Measurements from ENCODE around the gene ACOXL.

The ACOXL gene

GRCh38 chr2:110909501-110909900 lies 177.1 kb downstream of the ACOXL start:
- TF ChIP-seq EZH2phosphoT487 (IDR thresholded peaks at IDR 0.05; ENCODE audit: borderline replicate concordance, low read length) (no peak), CTCF (IDR thresholded peaks at IDR 0.05; ENCODE audit: low read depth, low read length, poor library complexity, severe bottlenecking) (no peak)
- Histone ChIP-seq H3K4me3 (ENCODE audit: low read length) (no peak overlapping the region), H3F3A (ENCODE audit: control insufficient read depth, insufficient read depth) (no peaks in the 10 kb centered on the region), H3K27me3 (ENCODE audit: control insufficient read depth, low read length) (0 out of 2 replicates have a peak, but pooled peaks cover 3% of the 10 kb centered on the region), H3K9me2 (replicated peaks; ENCODE audit: control insufficient read depth, low read length) (no peaks in the 10 kb centered on the region), H3K9me3 (ENCODE audit: control insufficient read depth, insufficient read depth, low read length) (peaks cover 7% of the 10 kb centered on the region; the same call in 1 of the 2 replicates), H3K4me1 (ENCODE audit: control insufficient read depth, low read length) (no peaks in the 10 kb centered on the region), H4K20me1 (ENCODE audit: control insufficient read depth, insufficient read depth, low read depth, low read length) (no peaks in the 10 kb centered on the region), H3K36me3 (ENCODE audit: control insufficient read depth, low read length) (no peaks in the 10 kb centered on the region), H3K79me2 (ENCODE audit: control insufficient read depth, low read length) (no peaks in the 10 kb centered on the region), H3K27ac (ENCODE audit: low read depth, low read length) (no peak overlapping the region), H3K4me2 (ENCODE audit: low read length) (no peak overlapping the region)

GRCh38 chr2:110910423-110910822 lies 178.1 kb downstream of the ACOXL start:
- Histone ChIP-seq H3K79me2 (ENCODE audit: control insufficient read depth, low read length) (no peaks in the 10 kb centered on the region), H3K9me2 (replicated peaks; ENCODE audit: control insufficient read depth, low read length) (no peaks in the 10 kb centered on the region), H3K27me3 (ENCODE audit: control insufficient read depth, low read length) (0 out of 2 replicates have a peak, but pooled peaks cover 3% of the 10 kb centered on the region), H3K36me3 (ENCODE audit: control insufficient read depth, low read length) (no peaks in the 10 kb centered on the region), H3K9me3 (ENCODE audit: control insufficient read depth, insufficient read depth, low read length) (peaks cover 7% of the 10 kb centered on the region; the same call in 1 of the 2 replicates), H4K20me1 (ENCODE audit: control insufficient read depth, insufficient read depth, low read depth, low read length) (no peaks in the 10 kb centered on the region), H3K27ac (ENCODE audit: low read depth, low read length) (no peak overlapping the region), H3K4me2 (ENCODE audit: low read length) (no peak overlapping the region), H3K4me1 (ENCODE audit: control insufficient read depth, low read length) (no peaks in the 10 kb centered on the region), H3K4me3 (ENCODE audit: low read length) (no peak overlapping the region), H3F3A (ENCODE audit: control insufficient read depth, insufficient read depth) (no peaks in the 10 kb centered on the region)
- no peak for TF ChIP-seq EZH2phosphoT487 (IDR thresholded peaks at IDR 0.05; ENCODE audit: borderline replicate concordance, low read length)

- H4K20me1 ChIP-seq (ENCODE audit: control insufficient read depth, insufficient read depth, low read depth, low read length), result no peaks in the 10 kb centered on the region
Observed at GRCh38 chr2:110919738-110920137, 187.4 kb downstream of the ACOXL start.

More at GRCh38 chr2:110919738-110920137, 187.4 kb downstream of the ACOXL start:
- no peak overlapping the region for H3K4me3 ChIP-seq (ENCODE audit: low read length)
- no peaks in the 10 kb centered on the region for H3K79me2 ChIP-seq (ENCODE audit: control insufficient read depth, low read length)
- TF ChIP-seq CTCF (IDR thresholded peaks at IDR 0.05; ENCODE audit: low read depth, low read length, poor library complexity, severe bottlenecking) (no peak), EZH2phosphoT487 (IDR thresholded peaks at IDR 0.05; ENCODE audit: borderline replicate concordance, low read length) (no peak)
- H3K36me3 ChIP-seq (ENCODE audit: control insufficient read depth, low read length), result no peaks in the 10 kb centered on the region
- no peak overlapping the region for H3K27ac ChIP-seq (ENCODE audit: low read depth, low read length)
- no peaks in the 10 kb centered on the region for H3K9me2 ChIP-seq (replicated peaks; ENCODE audit: control insufficient read depth, low read length)
- no peaks in the 10 kb centered on the region for H3K27me3 ChIP-seq (ENCODE audit: control insufficient read depth, low read length)
- 0 out of 2 replicates have a peak, but pooled peaks cover 4% of the 10 kb centered on the region for H3K4me1 ChIP-seq (ENCODE audit: control insufficient read depth, low read length)
- no peaks in the 10 kb centered on the region for H3K9me3 ChIP-seq (ENCODE audit: control insufficient read depth, insufficient read depth, low read length)
- H3K4me2 ChIP-seq (ENCODE audit: low read length), result no peak overlapping the region
- no peaks in the 10 kb centered on the region for H3F3A ChIP-seq (ENCODE audit: control insufficient read depth, insufficient read depth)
